Dedifferentiated amniotic fluid mesenchymal stem cell (primary cell): ENCODE measurements around the gene DHRS11.
"Not testable (repeated sequence)": the region's sequence is repeated elsewhere in the genome, so short reads cannot be mapped to it uniquely, and the experiment has no call there.

Experiments used
- DNase-seq: peaks from one replicate; pipeline ENCODE4 v3.0.0-alpha.2; 2016; ENCODE audit errors: extremely low spot score

The DHRS11 gene

DNA sequence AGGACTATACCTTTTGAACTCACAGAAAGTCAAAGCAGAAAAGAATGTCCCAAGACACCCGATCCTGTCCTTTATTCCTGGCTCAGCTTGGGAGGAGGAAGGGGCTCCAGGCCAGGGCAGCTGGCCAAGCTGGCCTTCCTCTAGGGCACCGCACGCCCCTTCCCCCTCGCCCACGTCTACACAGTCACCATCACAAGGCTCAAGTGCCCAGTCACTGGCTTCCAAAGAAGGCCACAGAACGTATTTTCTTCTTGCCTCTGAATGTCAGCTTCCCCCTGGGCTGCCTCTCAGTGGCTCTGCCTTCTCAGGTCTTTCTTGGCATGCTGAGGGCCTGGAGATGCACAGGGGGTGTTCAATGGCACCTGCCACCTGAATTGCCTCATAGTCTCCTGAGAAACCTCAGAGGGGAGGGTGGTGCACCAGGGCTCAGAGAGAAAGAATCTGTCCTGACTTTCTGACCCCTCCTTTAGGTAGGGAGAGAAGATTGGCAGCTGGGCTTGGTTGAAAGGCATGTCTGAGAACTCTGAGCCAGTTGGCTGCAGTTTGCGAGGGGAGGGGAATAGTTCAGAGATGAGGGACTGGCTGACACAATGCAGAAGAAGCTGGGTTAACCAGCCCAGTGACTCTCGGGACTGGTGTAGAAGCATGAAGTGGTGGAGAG lies 2.1 kb downstream of the DHRS11 start:
- DNase-seq: no peak

DNA sequence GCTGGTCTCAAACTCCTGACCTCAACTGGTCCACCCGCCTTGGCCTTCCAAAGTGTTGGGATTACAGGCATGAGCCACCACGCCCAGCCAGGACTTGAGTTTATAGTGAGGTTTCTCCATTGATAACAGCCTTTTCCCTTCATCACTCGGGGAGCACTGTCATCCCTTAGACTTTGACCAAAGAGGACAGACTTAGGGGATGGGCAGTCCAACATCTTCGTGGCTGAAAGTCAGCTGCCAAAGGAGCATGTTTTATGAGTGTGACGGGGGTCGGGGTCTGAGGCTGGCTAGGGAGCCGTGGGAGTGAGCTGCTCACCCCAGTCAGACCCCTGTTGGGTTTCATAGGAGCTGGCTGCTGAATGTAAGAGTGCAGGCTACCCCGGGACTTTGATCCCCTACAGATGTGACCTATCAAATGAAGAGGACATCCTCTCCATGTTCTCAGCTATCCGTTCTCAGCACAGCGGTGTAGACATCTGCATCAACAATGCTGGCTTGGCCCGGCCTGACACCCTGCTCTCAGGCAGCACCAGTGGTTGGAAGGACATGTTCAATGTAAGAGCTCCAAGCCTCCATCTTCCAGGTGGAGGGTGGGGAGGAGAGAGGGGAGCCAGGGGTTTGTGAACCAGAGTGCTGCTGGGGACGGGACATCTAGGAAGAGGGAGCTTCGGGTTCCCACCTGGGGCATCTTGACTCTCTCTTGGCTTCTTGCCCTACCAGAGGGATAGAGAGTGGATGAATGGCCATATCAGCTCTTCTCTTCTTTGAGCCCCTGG lies 3.1 kb downstream of the DHRS11 start:
- no peak for DNase-seq

DNA sequence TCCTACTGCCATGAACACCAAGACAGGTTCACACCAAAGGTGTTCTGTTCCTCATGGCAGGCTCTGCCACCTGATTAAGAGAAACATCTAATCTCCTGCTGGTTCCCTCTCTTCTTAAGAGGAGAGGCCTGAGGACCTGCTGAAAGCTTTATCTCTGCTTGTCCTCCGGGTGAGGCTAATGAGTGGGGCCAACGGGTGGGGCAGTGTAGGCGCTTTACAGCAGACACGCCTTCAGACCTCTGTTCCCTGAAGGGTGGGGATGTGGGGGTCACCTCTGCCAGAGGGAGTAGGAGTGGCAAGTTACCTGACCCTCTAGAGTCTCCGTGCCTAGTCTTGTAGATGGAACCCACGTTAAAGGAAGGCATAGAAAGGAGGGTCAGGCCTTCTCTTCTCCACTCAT lies 5.5 kb downstream of the DHRS11 start:
- DNase-seq: no peak

DNA sequence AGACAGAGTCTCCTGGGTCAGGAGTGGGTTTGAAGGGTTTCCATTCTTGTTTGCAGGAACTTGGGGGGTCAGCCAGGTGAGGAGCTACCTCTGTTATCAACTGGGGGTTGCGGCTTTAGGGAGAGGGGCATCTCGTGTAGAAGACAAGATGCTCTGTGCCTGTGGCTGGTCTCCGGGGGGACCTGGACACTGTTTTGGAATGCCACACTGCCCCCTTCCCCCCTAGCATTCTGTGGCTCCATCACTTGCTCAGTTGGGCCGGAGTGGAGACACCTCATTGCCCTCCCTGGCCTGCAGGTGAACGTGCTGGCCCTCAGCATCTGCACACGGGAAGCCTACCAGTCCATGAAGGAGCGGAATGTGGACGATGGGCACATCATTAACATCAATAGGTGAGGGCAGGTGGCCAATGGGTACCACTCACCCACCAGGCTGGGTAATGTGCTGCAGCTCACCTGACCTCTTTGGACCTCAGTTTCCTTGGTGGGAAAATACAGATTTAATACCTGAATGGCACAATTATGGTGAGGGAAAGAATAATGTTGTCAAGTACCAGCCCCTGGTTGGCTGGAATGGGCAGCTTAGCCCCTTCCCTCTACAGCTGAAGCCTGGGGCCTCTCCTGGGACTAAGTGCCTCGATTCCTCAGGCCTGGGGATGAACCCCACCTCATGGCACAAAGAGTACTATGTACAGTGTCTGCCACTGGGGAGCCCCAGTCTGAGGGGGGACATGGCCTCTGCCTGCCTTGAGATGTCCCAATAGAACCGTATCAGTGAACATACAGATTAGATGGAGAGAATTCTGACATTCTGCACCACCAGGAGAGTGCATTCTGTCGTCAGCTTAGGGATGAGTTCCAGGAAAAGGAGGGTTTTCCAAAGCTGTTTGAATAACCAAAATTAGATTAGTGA lies 6.4 kb downstream of the DHRS11 start:
- DNase-seq: no peak

DNA sequence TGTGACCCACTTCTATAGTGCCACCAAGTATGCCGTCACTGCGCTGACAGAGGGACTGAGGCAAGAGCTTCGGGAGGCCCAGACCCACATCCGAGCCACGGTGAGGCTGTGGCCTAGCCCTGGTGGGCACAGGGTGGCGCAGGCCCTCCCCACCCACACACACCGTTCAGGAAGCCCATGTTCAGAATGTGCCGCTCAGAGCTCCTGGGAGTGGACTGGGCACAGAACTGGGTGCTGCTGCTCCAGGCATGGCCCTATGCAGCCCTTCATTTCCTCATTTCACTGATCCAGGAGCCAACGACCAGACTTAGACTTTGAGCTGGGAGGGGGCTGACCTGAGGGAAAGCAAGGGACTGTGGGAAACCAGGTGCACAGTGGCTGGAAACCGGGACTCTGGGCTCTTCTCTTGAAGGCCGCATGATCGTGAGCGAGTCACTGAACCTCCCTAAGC lies 7.3 kb downstream of the DHRS11 start:
- no peak for DNase-seq

DNA sequence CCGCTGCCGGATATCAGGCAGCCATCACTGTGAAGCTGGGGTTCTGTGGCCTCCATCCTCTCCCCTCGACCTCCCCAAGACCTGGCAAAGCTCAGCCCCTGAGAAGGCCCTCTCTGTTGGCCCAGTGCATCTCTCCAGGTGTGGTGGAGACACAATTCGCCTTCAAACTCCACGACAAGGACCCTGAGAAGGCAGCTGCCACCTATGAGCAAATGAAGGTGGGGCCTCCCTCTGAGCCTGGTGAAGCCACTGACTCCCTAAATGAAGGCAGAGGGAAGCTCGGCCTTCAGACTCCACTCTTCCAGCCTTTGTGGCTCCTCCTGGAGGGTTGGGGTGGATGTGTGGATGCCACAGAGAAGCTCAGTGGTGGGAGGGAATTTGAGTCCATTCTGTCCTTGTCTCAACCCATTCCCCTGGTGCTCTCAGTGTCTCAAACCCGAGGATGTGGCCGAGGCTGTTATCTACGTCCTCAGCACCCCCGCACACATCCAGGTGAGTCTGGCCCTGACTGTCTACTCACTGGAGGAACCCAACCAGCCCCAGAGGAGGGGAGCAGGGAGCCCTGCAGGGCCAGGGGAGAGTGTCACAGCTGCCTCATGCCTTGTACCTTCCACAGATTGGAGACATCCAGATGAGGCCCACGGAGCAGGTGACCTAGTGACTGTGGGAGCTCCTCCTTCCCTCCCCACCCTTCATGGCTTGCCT lies 8.0 kb downstream of the DHRS11 start:
- DNase-seq: no peak

DNA sequence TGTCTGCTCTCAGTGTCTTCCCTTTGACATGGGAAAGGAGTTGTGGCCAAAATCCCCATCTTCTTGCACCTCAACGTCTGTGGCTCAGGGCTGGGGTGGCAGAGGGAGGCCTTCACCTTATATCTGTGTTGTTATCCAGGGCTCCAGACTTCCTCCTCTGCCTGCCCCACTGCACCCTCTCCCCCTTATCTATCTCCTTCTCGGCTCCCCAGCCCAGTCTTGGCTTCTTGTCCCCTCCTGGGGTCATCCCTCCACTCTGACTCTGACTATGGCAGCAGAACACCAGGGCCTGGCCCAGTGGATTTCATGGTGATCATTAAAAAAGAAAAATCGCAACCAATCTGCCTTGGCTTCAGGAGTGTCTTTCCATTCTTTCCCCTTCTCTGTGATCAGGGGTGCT lies 8.8 kb downstream of the DHRS11 start:
- DNase-seq: no peak

DNA sequence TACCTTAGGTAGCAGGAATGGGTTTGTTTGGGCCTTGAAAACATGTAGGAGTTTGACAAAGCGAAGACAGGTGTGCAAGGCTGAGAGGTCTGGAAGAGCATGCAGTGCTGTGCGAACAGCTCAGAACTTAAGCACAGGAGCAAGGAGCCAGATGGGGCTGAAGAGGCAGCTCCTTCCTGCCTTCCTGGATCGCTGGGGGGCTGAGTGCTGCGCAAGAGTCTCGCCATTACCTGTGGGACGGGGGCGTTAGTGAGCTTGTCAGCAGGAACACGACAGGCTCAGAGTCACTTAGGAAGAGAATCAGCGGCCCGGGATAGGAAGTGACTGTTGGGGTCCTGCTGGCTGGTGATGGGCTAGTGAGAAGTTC lies 9.2 kb downstream of the DHRS11 start:
- DNase-seq: no peak

DNA sequence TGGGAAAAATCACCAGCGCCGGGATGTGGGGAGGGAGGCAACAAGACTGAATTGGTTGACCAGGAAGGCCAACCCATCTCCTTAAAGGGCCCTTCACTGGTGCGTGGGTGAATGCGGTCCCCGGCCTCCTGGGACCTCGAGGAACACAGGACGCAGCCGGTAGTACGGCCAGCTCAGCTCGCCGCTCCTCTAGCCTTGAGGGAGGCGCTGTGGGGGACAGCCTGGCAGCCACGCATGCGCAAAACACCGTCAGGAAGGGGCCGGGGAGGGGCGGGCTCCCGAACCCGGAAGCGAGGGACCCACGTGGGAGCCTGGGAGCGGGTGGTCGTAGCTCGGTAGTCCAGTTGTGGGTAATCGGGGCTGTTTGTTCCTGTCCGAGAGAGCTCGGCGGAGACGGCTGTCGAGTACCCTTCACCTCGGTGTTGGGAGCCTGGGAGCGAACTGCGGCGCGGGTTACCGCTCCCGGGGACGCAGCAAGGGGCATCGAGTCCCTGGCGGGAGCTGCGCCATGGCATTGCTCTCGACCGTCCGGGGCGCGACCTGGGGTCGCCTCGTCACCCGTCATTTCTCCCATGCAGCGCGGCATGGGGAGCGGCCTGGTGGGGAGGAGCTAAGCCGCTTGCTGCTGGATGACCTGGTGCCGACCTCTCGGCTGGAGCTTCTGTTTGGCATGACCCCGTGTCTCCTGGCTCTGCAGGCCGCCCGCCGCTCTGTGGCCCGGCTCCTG lies 9.8 kb downstream of the DHRS11 start, which contains the start of gene MRM1:
Gene MRM1, plus strand, starts transcription at position 281 of the 727 bp plus-strand sequence. Its CDS starts 228 bp downstream, at position 509.
- peak; percentile 83 for DNase-seq

DNA sequence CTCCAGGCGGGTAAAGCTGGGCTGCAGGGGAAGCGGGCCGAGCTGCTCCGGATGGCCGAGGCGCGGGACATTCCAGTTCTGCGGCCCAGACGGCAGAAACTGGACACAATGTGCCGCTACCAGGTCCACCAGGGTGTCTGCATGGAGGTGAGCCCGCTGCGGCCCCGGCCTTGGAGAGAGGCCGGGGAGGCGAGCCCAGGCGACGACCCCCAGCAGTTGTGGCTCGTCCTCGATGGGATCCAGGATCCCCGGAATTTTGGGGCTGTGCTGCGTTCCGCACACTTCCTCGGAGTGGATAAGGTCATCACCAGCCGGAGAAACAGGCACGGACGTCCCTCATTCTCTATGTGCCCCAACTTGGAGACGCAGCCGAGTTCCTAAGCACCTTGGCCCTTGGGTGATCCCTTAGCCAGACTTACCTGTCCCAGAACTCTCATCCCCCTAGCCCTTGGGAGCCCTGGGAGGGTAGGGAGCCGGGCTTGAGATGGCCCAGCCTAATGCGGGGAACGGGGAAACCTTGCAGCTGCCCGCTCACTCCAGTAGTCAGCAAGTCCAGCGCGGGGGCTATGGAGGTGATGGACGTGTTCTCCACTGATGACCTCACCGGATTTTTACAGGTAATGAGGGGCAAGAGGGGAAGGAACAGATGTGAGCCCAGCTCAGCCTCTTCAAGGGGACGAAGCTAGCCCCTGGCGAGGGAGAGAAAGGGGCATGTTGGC lies 10.5 kb downstream of the DHRS11 start:
- DNase-seq: no peak

DNA sequence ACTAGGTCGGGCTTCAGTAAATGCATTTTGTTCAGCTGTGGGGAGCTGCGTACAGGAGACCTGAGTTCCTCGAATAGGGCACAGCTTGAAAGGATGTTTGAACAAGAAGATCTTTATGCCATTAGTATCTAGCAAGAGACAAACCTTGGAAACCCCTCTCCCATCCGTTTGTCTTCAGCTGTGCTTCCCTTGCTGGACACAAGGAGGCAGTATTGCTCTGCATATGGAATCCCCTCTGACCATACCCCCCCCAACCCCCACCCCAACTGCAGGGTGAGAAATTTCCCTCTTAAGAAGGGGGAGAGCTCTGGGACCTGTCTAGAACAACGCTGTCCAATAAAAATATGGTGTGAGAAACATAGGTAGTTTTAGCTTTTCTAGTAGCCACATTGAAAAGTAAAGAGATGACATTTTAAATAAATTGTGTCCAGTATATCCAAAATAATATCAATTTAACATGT lies 11.3 kb downstream of the DHRS11 start:
- peak; percentile 42 for DNase-seq

DNA sequence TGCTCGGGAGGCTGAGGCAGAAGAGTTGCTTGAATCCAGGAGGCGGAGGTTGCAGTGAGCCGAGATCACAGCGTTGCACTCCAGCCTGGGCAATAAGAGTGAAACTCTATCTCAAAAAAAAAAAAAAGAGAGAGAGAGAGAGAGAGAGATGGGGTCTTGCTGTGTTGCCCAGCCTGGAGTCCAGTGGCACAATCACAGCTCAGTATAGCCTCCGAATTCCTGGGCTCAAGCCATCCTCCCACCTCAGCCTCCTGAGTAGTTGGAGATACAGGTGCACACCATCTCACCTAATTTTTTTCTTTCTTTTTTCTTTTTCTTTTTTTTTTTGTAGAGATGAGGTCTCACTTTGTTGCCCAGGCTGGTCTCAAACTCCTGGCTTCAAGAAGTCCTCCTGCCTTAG lies 13.3 kb downstream of the DHRS11 start:
- DNase-seq: not testable (repeated sequence)

DNA sequence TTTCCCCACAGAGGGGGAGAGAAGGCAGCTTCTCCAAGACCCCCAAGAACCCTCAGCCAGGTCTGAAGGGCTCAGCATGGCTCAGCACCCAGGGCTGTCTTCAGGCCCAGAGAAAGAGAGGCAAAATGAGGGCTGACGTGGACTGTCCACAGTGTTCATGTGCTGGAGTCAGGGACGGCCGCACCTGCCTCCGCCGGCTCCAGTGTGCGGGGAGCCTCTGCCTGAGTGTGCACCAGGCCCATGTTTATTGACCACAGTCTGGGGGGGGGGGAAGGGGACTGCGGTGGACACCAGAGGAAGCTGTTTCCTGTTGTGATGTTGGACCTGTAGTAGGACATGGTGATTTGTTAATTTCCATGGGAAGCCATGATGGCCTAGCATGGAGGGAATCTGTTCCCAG lies 16.6 kb downstream of the DHRS11 start:
- DNase-seq: no peak

DNA sequence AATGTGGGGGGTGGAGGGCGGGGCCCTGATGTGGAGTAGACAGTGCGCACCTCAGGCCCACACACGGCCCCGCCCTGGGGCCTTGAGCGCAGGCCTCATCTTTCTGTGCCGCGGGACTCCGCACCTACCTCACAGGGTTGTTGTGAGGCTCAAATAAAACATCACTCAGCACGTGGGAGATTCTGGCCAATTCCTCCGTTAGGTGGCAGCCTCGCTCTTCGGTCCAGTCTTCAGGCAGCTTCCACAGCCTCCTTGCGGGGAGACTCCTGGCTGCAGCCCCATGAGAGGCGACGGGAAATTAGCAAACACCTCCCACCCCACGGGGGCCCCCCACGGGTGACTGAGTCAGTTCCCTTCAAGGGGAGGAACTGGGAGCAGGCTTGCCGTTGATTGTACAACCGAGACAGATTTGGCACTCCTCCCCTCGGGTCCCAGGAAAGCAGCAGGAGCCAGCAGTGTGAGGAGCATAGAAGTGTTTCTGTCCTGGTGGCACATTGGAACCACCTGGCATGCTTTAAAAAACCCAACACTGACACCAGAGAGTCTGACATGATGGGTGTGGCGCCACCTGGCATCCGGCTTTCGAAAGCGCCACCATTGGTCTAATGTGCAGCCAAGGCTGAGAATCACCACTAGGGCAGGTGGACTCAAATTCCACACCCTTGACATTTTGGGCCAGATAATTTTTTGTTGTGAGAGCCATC lies 17.3 kb downstream of the DHRS11 start:
- DNase-seq: peak; percentile 30

DNA sequence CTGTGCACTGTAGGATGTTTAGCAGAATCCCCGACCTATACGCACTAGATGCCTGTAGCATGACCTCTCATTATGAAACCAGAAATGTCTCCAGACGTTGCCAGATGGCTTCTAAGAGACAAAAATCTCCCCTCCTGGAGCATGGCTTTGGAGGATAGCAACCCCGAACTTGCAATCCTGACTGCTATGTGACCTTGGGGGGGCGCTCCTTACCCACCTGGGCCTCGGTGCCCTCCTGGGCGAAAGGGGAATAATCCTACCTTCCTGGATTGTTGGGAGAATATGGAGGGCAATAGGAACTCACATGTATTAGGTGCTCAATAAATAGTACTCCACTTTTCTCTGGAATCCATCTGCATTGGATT lies 17.8 kb downstream of the DHRS11 start:
- no peak for DNase-seq

DNA sequence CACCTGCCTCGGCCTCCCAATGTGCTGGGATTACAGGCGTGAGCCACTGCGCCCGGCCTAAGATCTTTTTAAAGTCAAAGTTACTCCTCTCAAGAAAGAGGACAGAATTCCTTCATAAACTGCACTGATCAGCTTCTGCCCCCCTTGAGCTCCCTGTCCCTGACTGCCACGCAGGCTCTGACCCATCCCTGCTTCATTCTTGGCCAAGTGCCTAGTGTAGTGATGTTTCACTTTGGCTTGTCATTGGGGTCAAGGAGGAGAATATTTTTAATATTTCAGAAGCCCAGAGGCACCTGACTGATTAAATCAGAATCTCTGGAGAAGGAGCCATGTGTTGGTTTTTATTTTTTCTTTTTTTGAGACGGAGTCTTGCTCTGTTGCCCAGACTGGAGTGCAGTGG lies 18.8 kb downstream of the DHRS11 start:
- no peak for DNase-seq

DNA sequence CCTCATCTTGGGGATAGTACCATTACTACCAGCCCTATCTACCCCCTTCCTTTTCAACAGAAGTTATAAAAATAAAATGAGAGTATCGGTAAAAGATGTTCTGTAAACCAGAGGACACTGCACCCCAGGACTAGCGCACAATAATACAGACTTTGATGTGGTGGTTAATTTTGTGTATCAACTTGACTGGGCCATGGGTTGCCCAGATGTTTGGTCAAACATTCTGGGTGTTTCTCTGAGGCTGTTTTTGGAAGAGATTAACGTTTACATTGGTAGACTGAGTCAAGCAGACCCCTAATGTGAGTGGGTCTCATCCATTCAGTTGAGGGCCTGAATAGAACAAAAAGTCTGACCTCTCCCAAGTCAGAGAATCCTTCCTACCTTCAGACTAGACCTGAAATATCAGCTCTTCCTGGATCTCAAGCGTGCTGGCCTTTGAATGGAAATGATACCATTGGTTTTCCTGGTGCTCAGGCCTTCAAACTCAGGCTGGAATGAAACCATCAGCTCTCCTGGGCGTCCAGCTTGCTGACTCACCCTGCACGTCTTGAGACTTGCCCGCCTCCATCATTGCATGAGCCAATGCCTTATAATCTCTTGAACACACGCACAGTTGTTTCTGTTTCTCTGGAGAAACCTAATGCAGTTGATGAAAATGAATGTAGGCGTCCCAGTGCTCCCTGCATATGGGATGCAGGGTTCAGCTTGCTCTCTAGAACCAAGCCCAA lies 19.8 kb downstream of the DHRS11 start:
- DNase-seq: peak; percentile 56

DNA sequence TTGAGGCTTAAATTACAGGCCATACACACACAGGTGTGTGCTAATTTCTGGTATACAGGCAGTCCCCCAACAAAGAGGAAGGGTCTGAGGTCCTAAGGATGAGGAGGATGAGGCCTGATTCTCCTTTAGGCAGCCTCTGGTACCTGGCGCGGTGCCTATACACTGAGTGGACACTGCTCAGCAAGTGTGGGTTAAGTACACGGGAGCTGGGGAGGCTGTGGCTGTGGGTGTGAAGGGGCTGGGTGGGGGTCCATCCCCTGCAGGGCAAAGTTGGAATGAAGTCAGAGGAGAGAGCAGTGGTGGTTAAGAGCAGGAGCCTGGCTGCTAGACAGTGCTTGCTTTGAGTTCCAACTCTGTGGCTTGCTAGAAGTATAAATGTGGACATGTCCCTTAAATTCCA lies 20.6 kb downstream of the DHRS11 start:
- no peak for DNase-seq

DNA sequence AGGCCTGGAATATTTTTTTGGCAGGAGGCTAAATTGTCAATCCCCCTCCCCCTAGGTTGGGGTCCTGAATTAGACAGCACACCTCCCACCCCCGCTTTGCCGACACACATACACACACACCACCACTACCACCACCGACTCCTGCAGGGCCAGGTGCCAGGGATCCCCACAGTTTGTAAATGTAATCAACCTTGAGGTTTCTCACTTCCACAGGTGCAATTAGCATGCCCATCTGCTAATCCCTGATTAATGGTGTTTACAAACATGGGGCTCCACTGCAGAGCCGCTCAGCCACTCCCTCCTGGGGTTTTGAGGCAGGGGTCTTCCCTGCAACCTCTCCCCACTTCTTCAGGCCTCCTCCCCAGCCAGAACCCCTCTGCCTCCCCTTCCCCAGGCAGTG lies 21.5 kb downstream of the DHRS11 start:
- no peak for DNase-seq
